ENCODE measurements around the gene VWA5B1. TPM values are rescaled to one million over a fixed set of nuclear protein-coding genes. Genes with fewer than 3 reads are reported as not detected.

VWA5B1 gene
- total and polyA plus RNA-seq, 2 donors (not counting 3 experiments of a cell fraction or from before 2014, with no cell fraction given) = not detected

DNA sequence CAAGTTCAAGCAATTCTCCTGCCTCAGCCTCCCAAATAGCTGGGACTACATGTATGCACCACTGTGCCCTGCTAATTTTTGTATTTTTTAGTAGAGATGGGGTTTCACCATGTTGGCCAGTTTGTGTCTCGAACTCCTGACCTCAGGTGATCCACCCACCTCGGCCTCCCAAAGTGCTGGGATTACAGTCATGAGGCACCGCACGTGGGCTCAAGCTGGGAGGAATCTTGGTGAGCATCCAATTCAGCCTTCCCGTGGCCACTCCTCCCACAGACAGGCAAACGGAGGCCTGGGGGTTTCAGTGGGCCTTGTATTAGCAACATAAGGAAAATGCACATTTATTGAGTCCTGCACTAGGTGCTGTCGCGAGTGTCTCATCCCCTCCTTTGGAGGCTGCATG is 24.5 kb upstream of the VWA5B1 start:
- Histone ChIP-seq H2AFZ (ENCODE audit: low read depth, low read length) (no peak overlapping the region), H3K9me3 (replicated peaks; ENCODE audit: control insufficient read depth, insufficient read depth, low read length) (no peaks in the 10 kb centered on the region), H3K4me3 (replicated peaks in 1 of 3; ENCODE audit: insufficient read depth in 1 of 3, low read depth in 1 of 3, low read length in 3 of 3) (no peak overlapping the region), H3K79me2 (ENCODE audit: control insufficient read depth, insufficient read depth, low read length) (no peaks in the 10 kb centered on the region), H3K27me3 (ENCODE audit: control insufficient read depth in 2 of 2, insufficient read depth in 2 of 2, low read length in 2 of 2) (no peaks in the 10 kb centered on the region), H4K20me1 (replicated peaks; ENCODE audit: control insufficient read depth, extremely low read depth, insufficient read depth, low read length) (no peaks in the 10 kb centered on the region), H3K27ac (ENCODE audit: insufficient read depth, low read depth, low read length) (no peak overlapping the region), H3K4me2 (ENCODE audit: insufficient read depth, low read length) (no peak overlapping the region), H3K9ac (replicated peaks; ENCODE audit: extremely low read depth, insufficient read depth, low read length) (no peak overlapping the region), H3K4me1 (ENCODE audit: control insufficient read depth, extremely low read depth, insufficient read depth, low read length) (no peaks in the 10 kb centered on the region), H3K9me1 (replicated peaks; ENCODE audit: control insufficient read depth, extremely low read depth, insufficient read depth, low read length) (no peaks in the 10 kb centered on the region), H3K36me3 (ENCODE audit: control insufficient read depth in 2 of 2, extremely low read depth in 1 of 2, insufficient read depth in 2 of 2, low read length in 2 of 2) (no peaks in the 10 kb centered on the region)
- no peak for TF ChIP-seq MYC (IDR thresholded peaks at IDR 0.05; ENCODE audit: low read depth, low read length)
- TF ChIP-seq GATA2 (IDR thresholded peaks at IDR 0.05; ENCODE audit: insufficient read depth, insufficient read length, low read depth, low read length) = no peak
- TF ChIP-seq EZH2 (IDR thresholded peaks at IDR 0.05; ENCODE audit: borderline replicate concordance, low read depth, low read length, severe bottlenecking) = no peak
- TF ChIP-seq, protein P1, sequence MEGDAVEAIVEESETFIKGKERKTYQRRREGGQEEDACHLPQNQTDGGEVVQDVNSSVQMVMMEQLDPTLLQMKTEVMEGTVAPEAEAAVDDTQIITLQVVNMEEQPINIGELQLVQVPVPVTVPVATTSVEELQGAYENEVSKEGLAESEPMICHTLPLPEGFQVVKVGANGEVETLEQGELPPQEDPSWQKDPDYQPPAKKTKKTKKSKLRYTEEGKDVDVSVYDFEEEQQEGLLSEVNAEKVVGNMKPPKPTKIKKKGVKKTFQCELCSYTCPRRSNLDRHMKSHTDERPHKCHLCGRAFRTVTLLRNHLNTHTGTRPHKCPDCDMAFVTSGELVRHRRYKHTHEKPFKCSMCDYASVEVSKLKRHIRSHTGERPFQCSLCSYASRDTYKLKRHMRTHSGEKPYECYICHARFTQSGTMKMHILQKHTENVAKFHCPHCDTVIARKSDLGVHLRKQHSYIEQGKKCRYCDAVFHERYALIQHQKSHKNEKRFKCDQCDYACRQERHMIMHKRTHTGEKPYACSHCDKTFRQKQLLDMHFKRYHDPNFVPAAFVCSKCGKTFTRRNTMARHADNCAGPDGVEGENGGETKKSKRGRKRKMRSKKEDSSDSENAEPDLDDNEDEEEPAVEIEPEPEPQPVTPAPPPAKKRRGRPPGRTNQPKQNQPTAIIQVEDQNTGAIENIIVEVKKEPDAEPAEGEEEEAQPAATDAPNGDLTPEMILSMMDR (IDR thresholded peaks at IDR 0.05; ENCODE audit: extremely low read depth in 1 of 2, insufficient read depth in 1 of 2, low read depth in 1 of 2, low read length in 2 of 2) = no peak
- no peak for TF ChIP-seq FOS (IDR thresholded peaks at IDR 0.05; ENCODE audit: borderline replicate concordance, insufficient read depth, low read length)
- no peak for TF ChIP-seq JUN (IDR thresholded peaks at IDR 0.05; ENCODE audit: borderline replicate concordance, insufficient read depth, insufficient read length, low read depth)
- TF ChIP-seq POLR2AphosphoS5 (IDR thresholded peaks at IDR 0.05; ENCODE audit: insufficient read depth, low read depth, low read length) = no peak
- TF ChIP-seq, protein P2, sequence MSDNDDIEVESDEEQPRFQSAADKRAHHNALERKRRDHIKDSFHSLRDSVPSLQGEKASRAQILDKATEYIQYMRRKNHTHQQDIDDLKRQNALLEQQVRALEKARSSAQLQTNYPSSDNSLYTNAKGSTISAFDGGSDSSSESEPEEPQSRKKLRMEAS (IDR thresholded peaks at IDR 0.05; ENCODE audit: insufficient read depth, insufficient read length) = no peak
- no peak for TF ChIP-seq POLR2A (IDR thresholded peaks at IDR 0.05; ENCODE audit: low read depth, low read length)
- CTCF ChIA-PET = no interaction called here
- FAIRE-seq = no peak
- no peak for DNase-seq (ENCODE audit: low read depth, low spot score)
- POLR2A ChIA-PET = no interaction called here
- BruUV-seq (replicated peaks) = no TSS peak
- dilution Hi-C loops (cut with MboI; ENCODE audit: extremely low pct_ligation_motif_present, low sequenced_read_pairs) (no loop called here), intact Hi-C loops (cut with micrococcal nuclease) (no loop called here)
